GM19238 (cell line): ENCODE data around the gene CAB39L.
A peak's percentile ranks its signal among the peaks of the same experiment; 100 is the strongest.
"Not testable (repeated sequence)": the region's sequence is repeated elsewhere in the genome, so short reads cannot be mapped to it uniquely, and the experiment has no call there.

Source experiments
- DNase-seq: peaks from one replicate; pipeline ENCODE4 v3.0.0; 2011; ENCODE audit warnings: low spot score; ENCODE audit not compliant: insufficient read length

CAB39L gene

DNA sequence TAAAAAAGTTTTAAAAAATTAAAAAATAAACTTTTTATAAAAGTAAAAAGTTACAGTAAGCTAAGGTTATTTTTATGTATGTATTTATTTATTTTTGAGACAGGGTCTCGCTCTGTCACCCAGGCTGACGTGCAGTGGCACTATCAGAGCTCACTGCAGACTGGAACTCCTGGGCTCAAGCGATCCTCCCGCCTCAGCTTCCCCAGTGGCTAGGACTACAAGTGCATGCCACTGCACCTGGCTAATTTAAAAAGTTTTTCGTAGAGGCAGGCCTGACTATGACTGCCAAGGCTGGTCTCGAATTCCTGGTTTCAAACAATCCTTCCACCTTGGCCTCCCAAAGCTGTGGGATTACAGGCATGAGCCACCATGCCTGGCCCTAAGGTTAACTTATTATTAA is 132.0 kb downstream of the CAB39L start:
- DNase-seq, result no peak

DNA sequence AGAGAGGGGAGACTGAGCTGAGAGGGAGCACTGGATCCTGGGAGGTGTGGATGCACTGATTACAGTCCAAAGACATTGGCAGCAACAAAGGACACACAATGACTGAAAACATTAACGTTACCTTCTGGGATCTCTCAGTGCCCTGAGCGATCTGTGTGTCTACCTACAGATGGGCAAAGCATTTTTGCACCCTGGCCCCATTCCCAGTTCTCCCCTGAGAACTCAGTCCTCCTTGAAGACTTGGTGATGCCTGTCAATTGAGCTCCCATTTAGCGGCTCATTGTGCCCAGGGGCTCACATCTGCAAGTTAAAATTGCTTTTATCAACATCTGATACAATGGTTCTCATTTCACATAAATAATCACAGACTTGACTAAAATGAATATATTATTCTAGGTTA is 133.6 kb downstream of the CAB39L start:
- no peak for DNase-seq

DNA sequence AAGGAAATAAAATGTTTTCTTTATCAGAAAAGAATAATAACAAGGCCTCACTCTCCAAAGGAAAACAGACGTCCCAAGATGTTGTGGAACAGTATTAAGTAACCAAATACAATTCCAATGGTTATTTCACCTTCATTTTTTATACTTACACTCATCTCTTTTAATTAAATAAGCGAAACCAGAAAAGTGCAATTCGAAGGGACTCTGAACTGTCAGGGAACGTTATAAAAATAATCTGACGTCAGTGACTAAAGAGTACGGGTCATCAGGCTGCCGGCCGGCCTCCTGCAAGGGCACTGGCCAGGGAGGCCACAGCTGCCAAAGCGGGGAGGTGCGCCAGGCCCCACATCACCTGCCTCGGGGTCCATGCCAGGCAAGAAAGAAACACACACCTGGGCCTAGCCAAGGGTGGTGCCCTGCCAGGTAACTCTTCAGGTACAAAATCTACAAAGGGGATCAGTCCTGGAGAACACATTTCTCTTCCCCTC is 134.9 kb downstream of the CAB39L start:
- no peak for DNase-seq

DNA sequence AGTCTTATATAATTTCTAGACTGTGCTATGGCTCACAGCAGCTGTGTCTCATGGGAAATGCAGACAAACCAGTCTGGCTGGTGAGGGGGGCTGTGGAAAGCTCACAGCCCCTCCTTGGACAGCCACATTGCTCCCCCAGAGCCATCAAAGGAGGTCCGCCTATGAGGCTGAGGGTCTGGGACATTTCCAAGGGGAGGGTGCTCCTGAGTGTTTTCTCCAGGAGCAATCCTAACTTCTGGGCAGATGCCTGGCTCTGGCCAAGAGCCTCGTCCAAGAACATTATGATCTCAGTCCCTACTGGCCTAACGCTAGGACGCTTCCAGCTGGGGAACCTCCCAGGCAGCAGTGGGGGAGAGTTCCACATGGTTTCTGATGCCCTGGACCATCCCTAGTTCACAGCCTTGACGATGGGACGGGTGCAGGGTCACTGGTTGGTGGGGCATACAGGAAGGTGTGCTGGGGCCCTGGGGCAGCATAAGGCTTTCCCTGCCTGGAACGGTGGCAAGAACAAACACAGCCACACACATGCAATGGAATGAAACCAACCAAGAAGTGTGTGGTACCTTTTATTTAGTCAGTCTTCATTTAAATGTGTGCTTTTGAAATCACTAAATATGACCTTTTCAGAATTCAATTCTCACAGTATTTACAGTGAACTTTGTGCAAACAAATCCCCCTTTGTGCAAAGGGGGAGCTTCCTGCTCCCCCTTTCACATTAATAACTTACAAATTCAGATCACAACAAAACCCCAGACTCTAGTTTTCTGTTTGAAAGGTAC is 135.6 kb downstream of the CAB39L start:
- no peak for DNase-seq

DNA sequence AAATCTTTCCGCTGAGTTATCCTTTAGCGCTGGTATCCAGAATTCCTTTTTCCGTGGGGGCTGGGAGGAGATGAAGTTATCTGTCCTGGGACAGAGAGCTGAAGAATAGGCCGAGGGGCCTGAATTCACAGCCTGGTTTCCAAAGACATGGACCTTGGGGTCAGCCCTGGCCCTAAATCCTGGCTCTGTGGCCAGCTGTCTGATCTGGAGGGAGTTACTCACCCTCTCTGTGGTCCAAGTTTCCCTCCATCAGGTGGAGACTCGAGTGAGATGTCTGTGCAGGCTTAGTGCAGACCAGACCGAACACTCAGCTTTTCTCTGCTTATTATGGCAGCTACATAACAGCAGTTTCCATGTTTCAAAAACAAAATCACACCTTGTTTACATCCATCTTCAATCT is 136.5 kb downstream of the CAB39L start:
- no peak for DNase-seq

DNA sequence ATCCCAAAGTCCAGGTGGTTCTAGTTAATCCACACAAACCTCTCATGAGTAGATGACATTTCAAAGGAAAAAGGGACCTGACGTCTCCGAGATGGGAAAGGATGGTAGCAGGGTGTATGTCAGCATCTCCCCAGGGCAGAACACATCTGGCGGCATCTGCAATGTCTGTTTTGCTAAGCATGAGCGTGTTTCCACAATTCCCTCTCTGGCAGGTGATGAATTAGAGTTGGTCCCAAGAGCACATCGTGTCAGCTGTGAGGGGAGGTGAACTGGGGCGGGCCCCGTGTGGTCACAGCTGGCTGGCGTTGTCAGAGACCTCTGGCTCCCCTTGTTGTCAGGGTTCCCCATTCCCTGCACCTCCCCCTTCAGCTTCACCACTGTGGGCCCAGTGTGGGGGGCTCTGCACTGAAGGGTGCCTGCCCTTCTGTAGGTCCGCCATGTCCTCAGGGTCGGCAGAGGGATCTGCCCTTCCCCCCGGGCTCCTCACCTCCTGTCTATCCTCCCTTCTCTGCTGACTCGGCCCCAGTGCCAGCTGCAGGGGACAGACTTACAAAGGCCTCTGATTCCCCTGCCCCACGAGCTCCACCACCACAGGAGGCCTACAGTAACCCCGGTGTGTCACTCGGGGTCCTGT is 138.0 kb downstream of the CAB39L start:
- no peak for DNase-seq

DNA sequence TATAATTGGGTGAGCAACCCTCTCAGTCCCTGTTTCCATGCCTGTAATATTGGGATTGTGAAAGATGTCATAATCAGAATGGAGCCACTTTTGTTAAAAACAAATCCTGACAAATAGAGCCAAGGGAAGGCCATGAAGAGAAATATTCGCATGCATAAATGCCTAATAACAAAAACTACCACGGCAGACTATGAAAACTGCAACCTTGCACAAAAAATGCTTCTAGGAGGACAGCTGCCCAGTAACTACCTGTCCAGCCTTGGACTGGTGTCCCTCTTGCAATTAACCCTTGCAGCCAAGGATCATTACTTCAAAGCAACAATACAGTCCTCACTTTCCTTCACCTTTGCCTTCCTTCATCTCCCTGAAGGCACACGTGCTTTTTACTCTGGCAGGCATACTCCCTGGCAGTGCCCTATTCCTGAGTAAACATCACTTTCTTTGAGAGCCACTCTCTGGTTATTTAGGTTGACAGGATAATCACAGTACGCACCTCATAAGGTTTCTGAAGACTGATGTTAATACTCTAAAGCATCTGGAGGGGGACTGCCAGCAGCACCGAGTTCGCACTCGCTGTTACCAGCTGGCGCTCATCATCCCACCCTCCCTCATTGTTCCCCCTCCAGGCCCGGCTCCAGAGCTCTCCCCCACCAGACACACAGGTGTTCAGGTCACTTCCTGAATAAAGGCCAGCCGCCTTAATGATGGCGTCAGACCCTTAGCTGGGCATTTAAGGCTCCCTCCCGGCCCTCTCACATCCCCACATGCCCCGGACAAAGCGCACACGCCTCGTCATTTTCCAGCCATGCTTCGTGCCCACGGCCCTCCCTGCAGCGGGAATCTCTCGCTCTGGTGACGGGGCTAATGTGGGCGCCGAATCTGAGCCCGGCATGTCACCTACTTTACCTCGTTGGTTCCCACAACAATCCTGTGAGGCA is 138.8 kb downstream of the CAB39L start:
- DNase-seq, result no peak

DNA sequence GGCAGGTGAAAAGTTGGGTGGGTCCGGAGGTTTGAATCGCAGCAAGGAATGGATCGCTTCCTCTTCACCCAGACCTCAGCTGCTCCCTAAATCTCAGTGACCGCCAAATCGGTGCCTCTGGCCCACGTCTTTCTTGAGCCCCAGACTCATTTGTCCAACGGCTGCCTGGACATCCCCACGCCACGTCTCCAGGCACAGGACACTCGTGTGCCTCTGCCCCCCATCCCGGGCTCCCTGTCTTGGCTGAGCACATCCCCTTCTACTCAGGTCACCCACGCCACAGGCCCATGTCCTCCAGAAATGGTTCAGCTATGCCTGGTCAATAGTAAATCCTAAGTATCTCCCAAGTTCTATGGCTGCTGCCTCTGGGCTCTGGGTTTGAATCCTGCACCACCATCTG is 139.5 kb downstream of the CAB39L start:
- no peak for DNase-seq

DNA sequence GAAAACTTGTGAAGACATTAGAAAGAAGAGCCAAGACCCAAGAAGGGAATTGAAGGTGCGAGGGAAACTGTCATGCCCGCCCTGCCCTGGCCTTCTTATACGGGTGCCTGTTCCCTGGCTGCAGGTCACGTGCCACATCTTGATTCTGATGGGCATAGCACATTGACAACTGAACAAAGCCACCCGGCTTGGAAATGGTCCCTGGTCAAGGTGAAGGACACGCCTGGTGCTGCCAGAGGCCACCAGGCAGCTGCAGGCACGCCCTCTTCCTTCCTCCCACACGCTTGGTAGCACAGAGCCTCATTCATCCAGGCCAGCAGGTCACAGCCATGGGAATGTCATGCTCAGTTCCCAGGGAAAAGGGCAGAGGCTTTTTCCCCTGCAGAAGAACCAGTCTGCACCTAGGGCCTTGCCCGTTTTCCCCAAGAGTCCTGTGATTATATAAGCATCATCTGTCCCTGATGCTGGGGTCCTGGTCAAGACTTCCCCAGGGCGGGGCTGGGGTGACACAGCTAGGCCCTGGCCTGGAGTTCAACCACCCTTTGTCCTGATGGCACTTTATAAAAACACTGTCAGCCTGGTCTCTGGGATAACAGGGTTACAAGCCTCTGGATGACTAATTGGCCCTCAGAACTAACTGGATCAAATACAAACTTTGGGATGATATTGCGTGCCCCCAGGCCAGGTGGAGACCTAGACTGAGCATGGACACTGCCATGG is 140.2 kb downstream of the CAB39L start:
- no peak for DNase-seq

DNA sequence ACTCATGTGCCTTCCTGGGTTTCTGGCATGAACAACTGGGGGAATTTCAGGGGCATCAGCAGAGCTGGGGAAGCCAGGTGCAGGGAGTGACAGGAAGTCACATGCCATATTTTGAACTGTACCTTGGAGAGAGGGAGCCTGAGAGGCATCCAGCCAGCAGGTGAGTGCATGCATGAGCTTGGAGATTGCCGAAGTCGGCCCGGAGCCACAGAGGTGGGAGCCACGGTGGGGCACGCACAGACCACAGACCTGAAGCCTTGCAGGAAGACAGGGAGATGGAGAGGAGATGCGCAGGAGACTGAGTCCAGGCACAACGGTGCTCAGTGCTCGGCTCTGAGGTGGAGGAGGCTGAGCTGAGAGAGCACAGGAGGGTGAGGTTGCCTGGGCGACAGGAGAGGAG is 141.0 kb downstream of the CAB39L start:
- DNase-seq, result no peak

DNA sequence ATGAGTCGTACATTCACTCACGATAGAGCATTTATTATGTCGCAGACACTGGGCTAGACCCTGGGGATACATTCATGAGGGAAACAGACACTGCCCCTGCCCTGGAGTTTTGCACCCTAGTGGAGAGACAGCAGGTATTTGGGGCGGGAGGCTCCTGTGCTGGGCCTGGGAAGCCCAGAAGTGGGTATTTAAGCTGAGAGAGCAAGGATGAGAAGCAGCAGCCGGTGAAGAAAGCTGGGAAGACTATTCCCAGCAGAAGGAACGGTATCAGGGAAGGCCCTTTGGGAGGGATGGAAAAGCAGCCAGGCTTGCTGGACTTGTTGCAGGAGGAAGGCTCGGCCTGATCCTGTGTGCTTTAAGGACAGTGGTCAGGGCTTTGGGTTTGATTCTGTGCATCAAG is 141.6 kb downstream of the CAB39L start:
- DNase-seq, result no peak

DNA sequence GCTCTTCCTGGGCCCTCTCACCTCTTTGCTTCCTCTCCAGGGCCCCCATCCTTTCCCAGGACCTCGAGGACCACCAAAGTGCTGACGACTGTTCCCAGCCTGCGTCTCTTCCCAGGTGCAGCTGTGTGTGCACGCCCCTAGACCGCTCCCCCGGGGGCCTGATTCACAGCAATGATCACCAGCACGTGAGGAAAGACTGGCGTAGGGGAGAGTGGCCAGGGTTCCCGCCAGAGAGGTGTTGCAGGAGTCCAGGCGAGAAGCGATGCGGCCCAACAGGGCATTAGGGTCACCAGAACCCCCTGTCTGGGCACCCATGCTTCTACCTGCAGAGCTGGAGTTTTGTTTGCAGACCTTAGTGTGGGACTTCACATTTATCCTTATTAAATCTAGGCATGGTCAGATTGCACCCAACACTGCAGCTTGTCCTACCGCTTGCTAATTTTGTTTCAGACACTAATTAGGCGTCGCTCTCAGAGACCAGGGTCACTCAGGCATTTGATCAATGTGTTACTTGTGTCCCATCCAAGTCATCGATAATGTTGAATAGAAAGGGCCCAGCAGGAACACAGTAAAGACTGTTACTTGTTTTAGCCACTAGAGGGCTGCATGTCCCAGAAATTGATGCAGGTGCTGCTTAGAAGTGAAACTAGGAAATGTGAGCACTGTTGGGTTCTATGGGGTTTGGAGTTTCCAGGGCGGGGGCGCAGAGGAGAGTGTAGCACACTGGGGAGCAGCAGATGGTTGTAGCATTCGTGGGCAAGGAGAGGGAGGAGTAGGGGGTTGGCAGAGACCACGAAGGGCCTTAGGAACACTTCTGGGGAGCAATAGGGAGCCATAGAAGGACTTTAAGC is 142.9 kb downstream of the CAB39L start:
- DNase-seq, result peak; percentile 63

DNA sequence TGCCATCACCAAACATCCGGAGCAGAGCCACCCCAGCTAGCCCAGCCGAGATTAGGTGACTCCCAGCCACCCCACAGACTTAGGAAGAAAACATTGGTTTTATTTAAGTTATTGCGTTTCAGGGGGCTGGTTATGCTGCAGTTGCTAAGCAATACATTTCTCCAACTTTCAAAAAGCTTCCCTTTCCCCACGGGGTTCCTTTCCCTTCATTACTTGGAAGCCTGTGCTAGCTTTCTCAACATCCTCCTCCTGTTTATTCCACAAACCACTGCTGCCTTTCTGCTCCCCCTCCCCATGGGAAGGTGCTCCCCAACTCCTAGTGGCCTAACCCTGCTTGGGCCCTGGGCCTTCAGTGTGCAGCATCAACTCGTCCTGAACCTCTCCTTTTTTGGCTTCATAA is 143.6 kb downstream of the CAB39L start:
- no peak for DNase-seq

DNA sequence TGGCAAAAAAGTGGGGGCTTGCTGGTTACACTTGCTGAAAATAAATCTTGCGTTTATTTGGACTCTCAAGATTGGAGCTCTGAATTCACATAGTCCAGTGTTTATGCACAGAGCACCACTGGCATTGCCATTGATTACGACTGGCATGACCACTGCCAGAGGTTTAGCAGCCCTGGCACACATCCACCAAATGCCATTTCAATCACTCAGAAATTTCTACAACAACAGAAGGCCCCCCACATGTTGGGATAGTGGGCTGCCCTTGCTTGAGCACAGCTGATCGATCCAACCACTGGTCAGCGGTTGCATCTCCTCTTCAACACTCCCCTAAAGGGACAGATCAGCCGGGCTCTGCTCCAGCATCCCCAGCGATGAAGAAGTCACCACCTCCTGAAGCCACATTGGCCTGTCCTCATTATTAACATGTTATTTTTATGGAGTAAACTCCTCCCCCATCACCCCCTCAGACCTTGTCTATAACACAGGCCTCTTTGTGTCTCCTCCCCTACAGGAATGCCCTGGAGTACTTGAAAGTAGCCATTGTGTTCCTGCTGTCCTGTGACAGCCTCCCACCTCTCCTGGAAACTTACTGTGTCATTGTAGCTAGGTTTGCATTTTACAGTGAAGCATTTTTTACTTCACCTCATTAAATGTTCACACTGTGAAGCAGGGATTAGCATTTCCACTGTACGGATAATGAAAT is 144.8 kb downstream of the CAB39L start:
- DNase-seq, result no peak

DNA sequence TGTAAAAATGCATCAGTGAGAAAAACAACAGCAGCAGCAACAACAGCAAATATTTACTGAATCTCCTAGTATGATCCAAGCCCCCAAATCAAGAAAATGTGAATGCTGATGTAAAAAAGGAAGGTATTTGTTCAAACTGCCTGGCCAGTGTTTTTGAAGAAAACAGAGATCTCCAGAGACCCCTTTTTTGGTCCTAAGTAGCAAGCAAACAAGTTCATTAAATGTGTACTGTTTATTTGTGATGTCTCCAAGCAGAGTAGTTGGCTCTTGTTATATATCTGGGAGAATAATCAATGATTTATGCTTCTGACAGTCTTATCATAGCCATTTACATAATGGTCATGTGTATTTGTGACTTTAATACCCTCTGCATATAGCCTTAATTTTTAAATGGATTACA is 145.4 kb downstream of the CAB39L start:
- no peak for DNase-seq

DNA sequence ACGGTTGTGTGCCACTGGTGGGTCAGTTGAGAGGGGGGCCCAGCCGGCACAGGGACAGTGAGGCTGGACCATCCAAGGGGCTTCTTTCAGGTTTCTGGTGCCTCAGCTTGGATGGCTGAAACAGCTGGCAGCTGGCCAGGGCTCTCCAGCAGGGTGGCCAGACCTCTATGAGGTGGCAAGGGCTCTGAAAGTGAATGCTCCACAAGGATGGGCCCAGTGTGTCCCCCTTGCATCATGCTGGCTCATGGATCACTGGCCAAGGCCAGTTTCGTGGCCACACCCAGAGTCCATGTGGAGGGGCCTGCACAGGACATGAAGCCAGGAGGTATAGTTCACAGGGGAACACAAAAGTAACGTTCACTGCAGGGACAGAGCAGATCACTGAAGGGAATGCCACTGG is 146.5 kb downstream of the CAB39L start:
- DNase-seq, result no peak

DNA sequence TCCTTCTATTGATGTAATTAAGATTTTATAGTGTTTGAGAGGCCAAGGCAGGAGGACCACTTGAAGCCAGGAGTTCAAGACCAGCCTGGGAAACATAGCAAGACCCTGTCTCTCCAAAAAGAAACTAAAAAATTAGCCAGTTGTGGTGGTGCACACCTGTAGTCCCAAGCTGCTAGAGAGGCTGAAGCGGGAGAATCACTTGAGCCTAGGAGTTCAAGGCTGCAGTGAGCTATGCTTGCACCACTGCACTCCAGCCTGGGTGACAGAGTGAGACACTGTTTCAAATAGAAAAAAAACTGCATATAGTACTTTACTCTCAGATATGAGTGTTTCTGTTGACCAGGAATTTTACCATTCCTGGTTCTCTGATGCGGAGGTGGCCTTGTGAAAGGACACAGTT is 147.2 kb downstream of the CAB39L start:
- no peak for DNase-seq

DNA sequence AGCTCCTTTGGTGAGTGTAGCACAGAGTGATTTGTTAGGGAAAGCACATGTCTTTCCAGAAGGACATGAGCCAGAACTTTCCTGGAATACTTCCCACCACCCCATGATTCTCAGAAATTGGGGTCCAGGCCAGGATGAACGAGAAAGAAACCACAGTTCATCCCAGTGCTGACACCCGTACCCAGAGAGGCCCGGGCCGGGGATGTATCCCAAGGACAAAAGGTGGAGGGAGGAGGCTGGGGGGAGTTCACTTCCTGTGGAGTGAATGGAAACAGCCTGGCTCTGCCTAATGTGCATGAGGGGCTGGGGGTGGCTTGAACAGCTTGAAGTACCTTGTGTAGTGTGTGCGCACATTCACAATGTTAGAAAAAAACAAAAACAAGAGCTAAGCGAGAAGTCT is 148.6 kb downstream of the CAB39L start:
- DNase-seq, result no peak

DNA sequence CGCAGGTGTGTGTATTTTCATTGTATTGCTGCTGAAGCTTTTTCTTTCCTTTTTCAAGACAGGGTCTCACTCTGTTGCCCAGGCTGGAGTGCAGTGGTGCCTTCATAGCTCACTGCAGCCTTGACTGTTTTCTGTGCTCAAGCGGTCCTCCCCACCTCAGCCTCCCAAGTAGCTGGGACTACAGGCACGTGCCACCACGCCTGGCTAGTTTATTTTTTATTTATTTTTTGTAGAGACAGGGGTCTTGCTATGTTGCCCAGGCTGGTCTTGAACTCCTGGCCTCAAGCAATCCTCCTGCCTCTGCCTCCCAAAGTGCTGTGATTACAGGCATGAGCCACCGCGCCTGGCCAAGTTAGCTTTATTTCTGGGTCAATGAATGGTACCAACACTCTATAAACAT is 149.1 kb downstream of the CAB39L start:
- DNase-seq, result not testable (repeated sequence)
